HepG2 (cell line): Measurements from ENCODE around the gene STK32C.

Source experiments
- AHR ChIP-seq: IDR thresholded peaks from 2 replicates; pipeline ENCODE4 v1.6.1; 2018; ENCODE audit warnings: missing genetic modification reagents, missing compliant biosample characterization
- CAMTA2 ChIP-seq: sonication (generic); formaldehyde crosslinking; IDR thresholded peaks from 2 replicates; pipeline ENCODE4 v1.4.0; 2020; ENCODE audit warnings: mild to moderate bottlenecking, missing genetic modification reagents, borderline replicate concordance
- ESRRA ChIP-seq: sonication (generic); formaldehyde crosslinking; IDR thresholded peaks from 2 replicates; pipeline ENCODE4 v1.5.1; 2020; ENCODE audit warnings: mild to moderate bottlenecking, low read depth, missing genetic modification reagents
- EZH2 ChIP-seq: conservative IDR thresholded peaks from 2 replicates; pipeline ENCODE4 v1.6.1; 2012; ENCODE audit warnings: mild to moderate bottlenecking, low read depth, low read length, moderate library complexity
- NAIF1 ChIP-seq: sonication (generic); formaldehyde crosslinking; IDR thresholded peaks from 2 replicates; pipeline ENCODE4 v1.5.0; 2020; ENCODE audit warnings: mild to moderate bottlenecking, missing genetic modification reagents, borderline replicate concordance
- NR3C1 ChIP-seq: sonication (generic); formaldehyde crosslinking; IDR thresholded peaks from 2 replicates; pipeline ENCODE4 v1.4.0; 2020; ENCODE audit warnings: missing genetic modification reagents
- RERE ChIP-seq: IDR thresholded peaks from 2 replicates; pipeline ENCODE4 v1.6.1; 2016; ENCODE audit warnings: low read depth, missing genetic modification reagents, missing compliant biosample characterization
- TCF7 ChIP-seq: sonication (generic); IDR thresholded peaks from 2 replicates; pipeline ENCODE4 v1.6.1; 2016; ENCODE audit warnings: antibody characterized with exemption, low read depth
- TOPORS ChIP-seq: sonication (generic); formaldehyde crosslinking; IDR thresholded peaks from 2 replicates; pipeline ENCODE4 v1.8.0; 2023; ENCODE audit warnings: mild to moderate bottlenecking, missing genetic modification reagents
- ZNF10 ChIP-seq: sonication (generic); formaldehyde crosslinking; IDR thresholded peaks from 2 replicates; pipeline ENCODE4 v1.4.0; 2020; ENCODE audit warnings: mild to moderate bottlenecking, low read depth, missing genetic modification reagents, borderline replicate concordance
- ZNF207 ChIP-seq: fragments of 450-650 bp; IDR thresholded peaks from 2 replicates; pipeline ENCODE4 v1.6.1; 2016; ENCODE audit warnings: antibody characterized with exemption, borderline replicate concordance
- ZNF317 ChIP-seq: sonication (generic); formaldehyde crosslinking; IDR thresholded peaks from 2 replicates; pipeline ENCODE4 v1.5.0; 2020; ENCODE audit warnings: mild to moderate bottlenecking, missing genetic modification reagents
- ZNF513 ChIP-seq: sonication (generic); formaldehyde crosslinking; conservative IDR thresholded peaks from 2 replicates; pipeline ENCODE4 v1.5.0; 2020; ENCODE audit warnings: missing genetic modification reagents

GRCh38 chr10:132301371-132302330 lies 6.1 kb downstream of the STK32C start:
- TF ChIP-seq RERE (CRISPR knock-in tag) (no peak), ZNF317 (CRISPR knock-in tag) (no peak), CAMTA2 (CRISPR knock-in tag) (no peak), ZNF10 (CRISPR knock-in tag) (no peak), TOPORS (CRISPR knock-in tag) (no peak), ESRRA (no peak), TCF7 (no peak), NAIF1 (no peak), AHR (CRISPR knock-in tag) (no peak), NR3C1 (CRISPR knock-in tag) (no peak), ZNF513 (CRISPR knock-in tag) (no peak), ZNF207 (no peak), EZH2 (no peak)
